COLO668 (cell line): ENCODE data around the gene PACSIN2.
"Not testable (repeated sequence)": the region's sequence is repeated elsewhere in the genome, so short reads cannot be mapped to it uniquely, and the experiment has no call there.

Experiments used
- DNase-seq: peaks from one replicate; lab custom pipeline; 2025; ENCODE audit not compliant: unreplicated experiment; lab: John Stamatoyannopoulos, UW

PACSIN2 gene

GRCh38 chr22:43014869-43015676 is at the start of gene PACSIN2:
Gene PACSIN2 (minus strand): TSS chr22:43015149. CDS start chr22:42912080, 103,069 bp downstream.
- DNase-seq = peak; percentile 99

- peak; percentile 55 for DNase-seq
These were observed 45.2 kb upstream of the PACSIN2 start for GRCh38 chr22:43060183-43060582.

- no peak for DNase-seq
These were observed 42.7 kb upstream of the PACSIN2 start for GRCh38 chr22:43057641-43058040.

GRCh38 chr22:43053176-43053575 is 38.2 kb upstream of the PACSIN2 start:
- no peak for DNase-seq

- peak; percentile 13 for DNase-seq
These were observed 36.0 kb upstream of the PACSIN2 start for GRCh38 chr22:43050995-43051394.

GRCh38 chr22:43047605-43048004 is 32.7 kb upstream of the PACSIN2 start:
- DNase-seq = no peak

- DNase-seq = no peak
These were observed 29.4 kb upstream of the PACSIN2 start for GRCh38 chr22:43044290-43044712.

GRCh38 chr22:43042101-43042780 is 27.3 kb upstream of the PACSIN2 start:
- peak; percentile 89 for DNase-seq

- DNase-seq = peak; percentile 88
These were observed 24.9 kb upstream of the PACSIN2 start for GRCh38 chr22:43039800-43040199.

GRCh38 chr22:43038325-43038724 is 23.4 kb upstream of the PACSIN2 start:
- DNase-seq = no peak

GRCh38 chr22:43036282-43036829 is 21.4 kb upstream of the PACSIN2 start:
- peak; percentile 45 for DNase-seq

- DNase-seq = no peak
These were observed 20.3 kb upstream of the PACSIN2 start for GRCh38 chr22:43035250-43035649.

- DNase-seq = no peak
These were observed 16.7 kb upstream of the PACSIN2 start for GRCh38 chr22:43031617-43032016.

GRCh38 chr22:43018615-43019014 is 3.7 kb upstream of the PACSIN2 start:
- no peak for DNase-seq

- DNase-seq = no peak
These were observed 2.8 kb upstream of the PACSIN2 start for GRCh38 chr22:43017525-43018460.

- not testable (repeated sequence) for DNase-seq
These were observed 1.2 kb upstream of the PACSIN2 start for GRCh38 chr22:43016150-43016549.

- no peak for DNase-seq
These were observed 711 bp upstream of the PACSIN2 start for GRCh38 chr22:43015677-43016042.

- peak; percentile 54 for DNase-seq
These were observed 557 bp downstream of the PACSIN2 start for GRCh38 chr22:43014316-43014868.

GRCh38 chr22:43013355-43014315 is 1.3 kb downstream of the PACSIN2 start:
- DNase-seq = peak; percentile 26
